Activated CD4-positive, alpha-beta T cell treated with anti-CD3 and anti-CD28 coated beads, Interleukin-2, amount 50 U/mL, for 16 hours (primary cell): Measurements from ENCODE around the gene HIRA.
"Not testable (repeated sequence)": the region's sequence is repeated elsewhere in the genome, so short reads cannot be mapped to it uniquely, and the experiment has no call there.

ENCODE experiments used
- DNase-seq: peaks from one replicate; pipeline ENCODE4 v3.0.0-alpha.2; 2020

HIRA gene

GRCh38 chr22:19376971-19377370 is 54.6 kb downstream of the HIRA start:
- DNase-seq = no peak

- no peak for DNase-seq
Measured at GRCh38 chr22:19376247-19376646, 55.3 kb downstream of the HIRA start.

DNA sequence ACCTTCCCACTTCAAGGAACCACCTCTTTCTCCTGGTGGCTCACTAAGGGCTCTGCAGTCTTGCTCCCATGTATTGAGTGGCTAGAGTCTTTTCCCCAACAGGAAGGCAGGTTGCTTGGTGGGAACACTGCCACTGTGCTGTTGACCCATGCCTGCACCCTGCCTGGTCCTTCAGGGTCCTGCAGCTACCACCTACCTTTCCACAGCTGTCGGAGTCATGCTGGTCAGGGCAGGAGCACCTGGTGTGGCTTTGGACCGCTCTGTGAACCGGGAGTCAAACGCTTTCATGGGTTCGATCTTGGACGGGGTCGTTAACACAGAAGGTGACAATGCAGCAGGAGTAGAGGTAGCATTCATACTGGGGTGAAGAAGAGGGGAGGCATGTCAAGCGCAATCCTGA is 56.1 kb downstream of the HIRA start:
- no peak for DNase-seq

GRCh38 chr22:19374410-19374809 is 57.1 kb downstream of the HIRA start:
- no peak for DNase-seq

DNA sequence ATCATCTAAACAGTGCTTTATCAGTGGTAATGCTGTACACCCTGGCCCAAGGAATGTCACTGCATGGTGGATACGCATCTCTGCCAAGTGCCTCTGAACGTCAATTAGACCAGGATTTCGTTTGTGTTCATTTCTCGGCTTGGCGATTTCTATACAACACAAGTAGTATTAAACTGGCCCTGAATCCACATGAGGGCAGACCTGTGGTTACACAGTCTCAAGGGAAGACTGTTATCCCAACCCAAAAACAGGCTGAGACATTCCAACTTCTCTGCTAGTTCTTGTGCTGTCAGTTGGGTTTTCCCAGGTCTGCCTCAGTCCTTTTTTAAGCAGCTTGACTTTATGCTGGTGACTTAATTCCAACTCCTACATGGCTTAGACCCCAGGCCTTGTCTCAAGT is 58.1 kb downstream of the HIRA start:
- DNase-seq = no peak

DNA sequence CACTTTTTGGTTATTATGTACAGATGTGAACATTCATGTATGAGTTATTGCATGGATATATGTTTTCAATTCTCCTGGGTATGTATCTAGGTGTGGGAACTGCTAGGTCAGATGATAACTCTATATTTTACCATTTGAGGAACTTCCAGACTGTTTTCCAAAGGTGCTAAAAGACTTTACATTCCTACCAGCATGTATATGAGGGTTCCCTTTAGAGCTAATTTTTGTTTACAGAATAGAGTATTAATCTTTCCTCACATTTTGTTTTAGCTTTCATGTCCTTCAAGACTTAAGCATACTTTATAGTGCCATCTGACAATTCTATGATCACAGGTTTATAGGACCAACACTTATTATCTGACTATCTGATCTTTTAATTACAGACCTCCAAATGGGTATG is 59.6 kb downstream of the HIRA start:
- no peak for DNase-seq

DNA sequence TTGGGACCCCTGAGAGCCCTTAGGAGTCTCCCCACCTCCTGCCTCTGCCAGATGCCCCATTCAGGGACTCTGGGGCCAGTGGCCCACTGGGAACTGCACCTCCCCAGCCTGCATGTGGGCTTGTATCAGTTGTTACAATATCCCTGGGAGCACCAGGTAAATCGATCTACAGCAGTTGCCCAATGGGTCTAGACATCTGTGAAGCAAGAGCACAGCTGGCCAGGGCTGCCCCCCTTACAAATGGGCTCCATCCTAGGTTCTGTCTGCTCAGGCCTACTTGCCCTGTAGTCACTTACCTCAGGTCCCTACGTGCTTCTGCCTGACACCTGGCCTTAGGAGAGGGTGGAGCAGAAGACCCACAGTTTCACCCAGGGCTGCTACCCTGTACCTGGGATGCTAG is 62.7 kb downstream of the HIRA start:
- no peak for DNase-seq

DNA sequence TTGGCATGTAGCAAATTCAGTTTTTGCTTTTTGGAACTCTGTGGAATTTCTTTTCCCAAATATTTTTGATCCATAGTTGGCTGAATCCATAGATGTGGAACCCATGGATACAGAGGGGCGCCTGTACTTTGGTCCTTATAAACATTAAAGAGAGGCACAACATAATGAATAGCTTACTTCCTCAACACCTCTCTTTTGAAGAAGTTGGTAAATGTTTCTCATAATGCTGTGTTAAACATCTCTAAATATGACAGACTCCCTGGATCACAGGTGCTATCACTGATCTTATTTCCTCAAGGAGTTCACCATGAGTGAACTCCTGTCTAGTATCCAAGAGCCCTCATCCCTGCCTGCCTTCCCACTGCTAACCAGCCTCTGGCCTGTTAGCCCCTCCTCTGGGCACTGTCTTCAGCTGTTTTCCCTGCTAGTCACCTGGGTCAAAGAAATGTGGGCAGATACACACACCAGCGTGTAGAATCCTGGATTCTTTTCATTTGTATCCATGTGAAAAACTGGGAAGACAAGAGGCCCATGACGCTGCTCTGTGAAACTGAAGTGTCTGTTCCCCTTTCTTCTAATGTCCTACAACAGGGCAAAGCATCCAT is 63.7 kb downstream of the HIRA start:
- DNase-seq = no peak

- not testable (repeated sequence) for DNase-seq
Measured at GRCh38 chr22:19363541-19363940, 68.0 kb downstream of the HIRA start.

DNA sequence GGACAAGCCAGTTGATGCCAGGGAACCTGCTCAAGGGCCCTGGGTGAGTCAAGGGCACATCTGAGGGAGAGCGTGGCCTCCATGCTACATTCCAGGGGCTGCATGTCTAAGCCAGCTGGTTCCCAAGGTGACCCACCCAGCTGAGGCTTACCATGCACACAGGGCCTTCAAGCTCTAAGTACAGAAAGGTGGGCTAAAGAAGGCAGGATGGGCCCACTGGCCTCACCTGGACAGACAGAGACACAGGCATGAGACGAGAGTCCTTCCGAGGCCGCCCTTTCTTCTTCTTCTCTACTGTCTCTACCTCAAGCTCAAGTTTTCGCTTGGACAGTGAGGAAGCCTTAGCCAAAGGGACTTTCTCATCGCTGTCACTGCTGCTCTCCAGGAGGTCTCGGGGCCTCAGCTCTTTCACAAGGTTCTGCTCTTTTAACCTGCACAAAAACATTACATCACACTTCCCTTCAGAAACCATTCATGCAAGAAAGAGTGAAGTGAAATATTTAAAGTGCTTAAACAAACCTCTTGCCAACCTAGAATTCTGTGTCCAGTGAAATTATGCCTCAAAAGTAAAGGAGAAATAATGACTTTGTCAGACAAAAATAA is 69.9 kb downstream of the HIRA start:
- no peak for DNase-seq

GRCh38 chr22:19360862-19361261 is 70.7 kb downstream of the HIRA start:
- no peak for DNase-seq

DNA sequence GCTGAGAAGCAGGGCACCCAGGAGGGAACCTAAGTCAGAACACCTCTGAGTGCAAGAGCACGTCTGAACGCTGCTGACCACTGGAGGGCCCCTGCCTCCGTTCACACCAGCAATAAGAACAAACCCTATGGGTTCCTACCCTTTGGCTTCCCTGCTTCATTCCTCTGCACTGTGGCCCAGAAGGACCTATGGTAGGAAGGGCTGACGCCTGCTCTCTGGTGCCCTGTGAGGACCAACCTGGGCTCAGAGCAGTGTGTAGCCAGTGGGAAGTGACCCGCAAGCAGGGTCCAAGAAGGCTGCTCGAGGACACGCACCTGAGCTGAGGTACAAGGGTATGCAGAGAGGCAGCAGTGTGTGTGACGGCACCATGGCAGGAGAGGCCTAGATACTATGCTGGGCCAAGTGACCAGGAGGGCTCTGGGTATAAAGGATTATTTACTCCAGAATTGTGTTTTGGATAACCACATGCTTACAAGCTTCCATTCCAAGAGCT is 71.2 kb downstream of the HIRA start:
- no peak for DNase-seq

DNA sequence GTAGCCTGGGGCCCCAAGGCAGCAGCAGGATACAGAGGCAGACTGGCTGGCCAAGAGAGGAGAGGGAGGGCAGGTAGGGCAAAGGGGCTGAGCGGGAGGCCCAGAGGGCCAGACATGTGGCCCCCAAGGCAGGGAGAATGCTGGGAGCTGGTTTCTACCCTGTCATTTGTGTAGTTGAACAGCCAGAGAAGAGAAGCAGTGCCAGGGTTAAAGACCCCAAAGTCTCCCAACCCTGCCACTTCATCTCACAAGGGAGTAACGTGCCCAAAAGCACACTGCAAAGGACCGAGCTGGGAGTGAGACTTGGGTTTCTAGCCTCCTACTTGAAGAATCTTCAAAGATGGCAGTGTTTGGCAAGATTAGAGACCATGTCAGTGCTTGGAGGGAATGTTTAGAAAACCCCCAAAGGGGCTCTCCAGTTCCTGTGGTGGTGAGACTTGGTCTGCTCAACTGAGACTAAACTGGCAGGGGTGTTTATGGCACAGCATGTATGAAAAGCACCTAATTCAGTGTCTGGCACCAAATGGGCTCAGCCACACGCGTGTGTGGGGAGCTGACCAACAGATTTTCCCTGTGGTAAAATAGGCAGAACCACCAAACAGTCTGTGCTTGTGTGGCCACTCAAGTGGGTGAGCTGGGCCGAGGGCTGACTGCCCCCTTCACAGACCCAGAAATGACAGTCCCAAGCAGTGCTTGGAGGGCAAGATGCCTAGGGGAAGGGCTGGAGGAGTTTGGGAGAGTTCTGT is 71.8 kb downstream of the HIRA start:
- DNase-seq = no peak

DNA sequence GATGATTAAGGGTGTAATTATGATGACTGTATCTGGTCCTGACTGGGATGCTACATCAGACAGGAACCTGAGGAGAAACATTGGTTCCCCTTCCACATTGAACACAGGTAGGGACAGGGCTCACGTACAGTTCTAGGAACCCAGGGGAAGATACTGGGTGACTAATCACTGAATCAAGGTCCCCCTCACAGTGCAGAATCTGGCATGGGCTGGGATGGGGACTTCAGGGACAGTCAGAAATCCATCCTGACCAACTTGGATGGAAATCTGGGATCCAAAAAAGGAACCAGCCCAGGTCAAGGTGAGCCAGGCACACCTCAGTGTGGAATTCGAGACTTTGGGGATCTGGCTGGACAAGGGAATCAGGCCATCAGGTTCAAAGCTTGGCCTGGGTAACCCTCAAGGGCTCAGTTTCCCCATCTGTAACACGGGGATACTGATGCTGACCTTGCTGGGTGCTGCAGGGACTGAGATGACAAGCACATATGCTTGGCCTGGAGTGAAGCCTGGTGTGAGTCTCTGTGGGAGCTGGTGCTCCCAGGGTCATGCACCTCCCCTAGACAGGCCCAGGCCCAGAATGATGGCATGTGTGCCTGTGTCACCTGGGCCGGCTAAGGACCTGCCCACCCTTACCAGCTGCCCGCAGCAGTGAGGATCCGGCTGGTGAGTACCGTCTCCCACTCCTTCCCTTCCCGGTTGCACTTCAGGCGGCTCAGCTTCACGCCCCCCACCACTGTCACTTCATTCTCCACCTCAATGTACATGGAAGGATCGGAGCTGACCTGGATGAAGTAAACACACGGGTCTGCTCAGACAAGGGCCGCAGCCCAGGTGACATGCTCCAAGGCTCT is 72.6 kb downstream of the HIRA start:
- no peak for DNase-seq

DNA sequence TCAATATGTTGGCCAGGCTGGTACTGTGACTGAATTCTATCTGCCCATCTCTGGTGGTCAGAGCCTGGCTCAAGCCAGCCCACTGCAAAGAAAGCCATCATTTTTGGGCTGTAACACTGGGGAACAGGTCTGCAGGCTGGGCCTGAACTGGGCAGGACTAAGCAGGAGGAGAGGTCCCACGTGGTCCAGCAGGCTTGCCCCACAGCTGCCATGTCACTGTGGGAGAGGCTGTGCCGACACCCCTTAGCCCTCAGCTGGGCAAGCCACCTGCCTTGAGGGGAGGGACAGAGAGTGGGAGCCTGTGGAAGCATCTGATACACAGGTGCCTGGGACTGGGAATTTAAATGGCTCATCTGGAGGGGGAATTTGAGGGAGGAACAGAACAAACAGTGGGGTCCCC is 73.3 kb downstream of the HIRA start:
- DNase-seq = no peak

- no peak for DNase-seq
Measured at GRCh38 chr22:19357270-19358105, 74.0 kb downstream of the HIRA start.

DNA sequence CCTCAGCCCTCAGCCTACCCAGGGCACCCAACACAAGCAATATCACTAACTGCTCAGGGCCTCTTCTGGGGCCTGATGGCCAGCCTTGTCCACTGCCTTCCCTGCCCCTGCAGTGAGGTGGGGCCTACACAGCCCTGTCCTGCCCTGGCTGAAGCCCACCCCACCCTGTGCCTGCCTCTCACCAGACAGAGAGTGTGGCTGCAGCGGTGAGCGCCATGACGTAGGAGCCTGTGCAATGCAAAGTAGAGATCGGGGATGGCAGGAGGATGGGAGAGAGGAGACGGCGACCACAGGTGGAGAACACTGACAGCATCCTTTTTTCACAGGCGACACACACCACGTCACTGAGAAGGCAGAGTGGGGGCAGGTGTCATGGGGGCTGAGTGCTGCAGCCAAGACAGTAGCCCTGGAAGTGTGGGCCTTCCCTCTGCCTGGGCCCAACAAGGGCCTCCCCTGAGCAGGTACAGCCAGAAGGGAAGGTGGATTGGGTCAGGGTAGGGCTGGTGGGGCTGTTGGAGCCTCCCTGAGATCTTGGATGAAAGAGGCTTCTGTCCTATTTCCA is 74.7 kb downstream of the HIRA start:
- no peak for DNase-seq

- DNase-seq = no peak
Measured at GRCh38 chr22:19355413-19356157, 75.9 kb downstream of the HIRA start.

DNA sequence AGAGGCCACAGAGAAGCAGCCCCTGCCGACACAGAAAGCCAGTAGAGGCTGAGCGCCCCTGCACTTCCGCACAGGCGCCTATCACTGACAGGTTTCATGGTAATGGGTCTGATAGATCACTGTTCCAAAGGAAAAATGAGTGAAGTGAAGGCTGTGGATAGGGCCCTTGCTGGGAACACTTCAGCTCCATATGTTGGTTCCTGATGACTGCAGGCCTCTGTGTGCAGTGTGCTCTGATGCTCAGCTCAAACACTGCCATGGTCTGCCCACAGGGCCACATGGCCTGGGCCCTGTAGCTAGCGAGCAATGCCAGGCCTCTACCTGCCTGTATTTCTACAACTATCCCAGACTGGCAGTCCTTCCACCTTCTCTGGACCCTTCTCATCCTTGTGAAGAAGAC is 77.3 kb downstream of the HIRA start:
- DNase-seq = no peak

GRCh38 chr22:19353363-19354131 is 78.0 kb downstream of the HIRA start:
- DNase-seq = no peak

GRCh38 chr22:19352766-19353165 is 78.8 kb downstream of the HIRA start:
- no peak for DNase-seq
